H7 (cell line): ENCODE data around the gene HMCN1. TPM values are rescaled to one million over a fixed set of nuclear protein-coding genes. Genes with fewer than 3 reads are reported as not detected.

Experiments
- DNase-seq: peaks from one replicate; pipeline ENCODE4 v3.0.0; 2012
- H3K27me3 ChIP-seq: 2 replicates; pipeline ENCODE4 v1.6.0; 2011; ENCODE audit warnings: mild to moderate bottlenecking, low read length; ENCODE audit not compliant: control insufficient read depth, insufficient read depth
- H3K36me3 ChIP-seq: replicated peaks from 2 replicates; pipeline ENCODE4 v1.5.1; 2011; ENCODE audit warnings: low read length; ENCODE audit not compliant: control insufficient read depth, insufficient read depth
- H3K4me3 ChIP-seq: 2 replicates; pipeline ENCODE4 v1.5.1; 2011; ENCODE audit warnings: low read depth, mild to moderate bottlenecking, control low read depth, low read length, moderate library complexity; ENCODE audit not compliant: insufficient read depth
- total RNA-seq: library from RNA; depleted of rRNA; stranded (reverse); fragments of >200 nt; shearing (Covaris generic); gene quantifications from 2 replicates; pipeline ENCODE4 v1.2.3, GENCODE V29; 2014

HMCN1 gene
- total RNA-seq, 1 experiment from 2014 or later: 7.3 TPM

GRCh38 chr1:185838111-185838510 is 103.9 kb downstream of the HMCN1 start:
- no peaks in the 10 kb centered on the region for H3K27me3 ChIP-seq
- H3K36me3 ChIP-seq: no peaks in the 10 kb centered on the region
- DNase-seq: no peak
- H3K4me3 ChIP-seq: no peak overlapping the region

GRCh38 chr1:185840880-185841279 is 106.7 kb downstream of the HMCN1 start:
- Histone ChIP-seq H3K4me3 (no peak overlapping the region), H3K36me3 (no peaks in the 10 kb centered on the region), H3K27me3 (no peaks in the 10 kb centered on the region)
- no peak for DNase-seq

GRCh38 chr1:185843297-185843869 is 109.2 kb downstream of the HMCN1 start:
- no peaks in the 10 kb centered on the region for H3K27me3 ChIP-seq
- peak; percentile 5 for DNase-seq
- H3K36me3 ChIP-seq: no peaks in the 10 kb centered on the region
- no peak overlapping the region for H3K4me3 ChIP-seq

- no peaks in the 10 kb centered on the region for H3K27me3 ChIP-seq
- DNase-seq: no peak
- no peak overlapping the region for H3K4me3 ChIP-seq
- no peaks in the 10 kb centered on the region for H3K36me3 ChIP-seq
Measured at GRCh38 chr1:185843986-185844385, 109.8 kb downstream of the HMCN1 start.

- H3K4me3 ChIP-seq: no peak overlapping the region
- no peaks in the 10 kb centered on the region for H3K36me3 ChIP-seq
- DNase-seq: no peak
- H3K27me3 ChIP-seq: no peaks in the 10 kb centered on the region
Measured at GRCh38 chr1:185846672-185847444, 112.7 kb downstream of the HMCN1 start.

- no peak for DNase-seq
- Histone ChIP-seq H3K36me3 (no peaks in the 10 kb centered on the region), H3K4me3 (no peak overlapping the region), H3K27me3 (no peaks in the 10 kb centered on the region)
Measured at GRCh38 chr1:185849014-185849413, 114.8 kb downstream of the HMCN1 start.

GRCh38 chr1:185850366-185850765 is 116.2 kb downstream of the HMCN1 start:
- no peak overlapping the region for H3K4me3 ChIP-seq
- H3K27me3 ChIP-seq: no peaks in the 10 kb centered on the region
- no peaks in the 10 kb centered on the region for H3K36me3 ChIP-seq
- DNase-seq: peak; percentile 17

GRCh38 chr1:185853739-185854138 is 119.5 kb downstream of the HMCN1 start:
- no peaks in the 10 kb centered on the region for H3K36me3 ChIP-seq
- no peak for DNase-seq
- no peak overlapping the region for H3K4me3 ChIP-seq
- no peaks in the 10 kb centered on the region for H3K27me3 ChIP-seq

GRCh38 chr1:185856482-185856881 is 122.3 kb downstream of the HMCN1 start:
- DNase-seq: no peak
- no peaks in the 10 kb centered on the region for H3K36me3 ChIP-seq
- H3K4me3 ChIP-seq: no peak overlapping the region
- no peaks in the 10 kb centered on the region for H3K27me3 ChIP-seq

- Histone ChIP-seq H3K27me3 (no peaks in the 10 kb centered on the region), H3K36me3 (no peaks in the 10 kb centered on the region), H3K4me3 (no peak overlapping the region)
- no peak for DNase-seq
Measured at GRCh38 chr1:185857442-185857841, 123.3 kb downstream of the HMCN1 start.

- Histone ChIP-seq H3K36me3 (no peaks in the 10 kb centered on the region), H3K27me3 (no peaks in the 10 kb centered on the region), H3K4me3 (no peak overlapping the region)
- DNase-seq: no peak
Measured at GRCh38 chr1:185860311-185860710, 126.1 kb downstream of the HMCN1 start.

GRCh38 chr1:185860859-185861258 is 126.7 kb downstream of the HMCN1 start:
- H3K36me3 ChIP-seq: no peaks in the 10 kb centered on the region
- H3K4me3 ChIP-seq: no peak overlapping the region
- DNase-seq: no peak
- H3K27me3 ChIP-seq: no peaks in the 10 kb centered on the region

GRCh38 chr1:185861630-185862029 is 127.4 kb downstream of the HMCN1 start:
- Histone ChIP-seq H3K4me3 (no peak overlapping the region), H3K27me3 (no peaks in the 10 kb centered on the region), H3K36me3 (no peaks in the 10 kb centered on the region)
- DNase-seq: no peak

GRCh38 chr1:185862235-185862634 is 128.0 kb downstream of the HMCN1 start:
- no peaks in the 10 kb centered on the region for H3K36me3 ChIP-seq
- DNase-seq: no peak
- no peak overlapping the region for H3K4me3 ChIP-seq
- no peaks in the 10 kb centered on the region for H3K27me3 ChIP-seq

GRCh38 chr1:185864331-185864730 is 130.1 kb downstream of the HMCN1 start:
- no peak overlapping the region for H3K4me3 ChIP-seq
- no peaks in the 10 kb centered on the region for H3K36me3 ChIP-seq
- no peaks in the 10 kb centered on the region for H3K27me3 ChIP-seq
- DNase-seq: no peak
